Panc1 (cell line): ENCODE results near the gene POTEJ.
"Not testable (repeated sequence)": the region's sequence is repeated elsewhere in the genome, so short reads cannot be mapped to it uniquely, and the experiment has no call there.

Experiments used
- CTCF ChIP-seq: fragments of 450-650 bp; IDR thresholded peaks from 2 replicates; pipeline ENCODE4 v1.5.1; 2017; ENCODE audit warnings: mild to moderate bottlenecking
- POLR2AphosphoS5 ChIP-seq: IDR thresholded peaks from 2 replicates; pipeline ENCODE4 v1.6.1; 2012; ENCODE audit warnings: mild to moderate bottlenecking, low read depth, low read length, moderate library complexity
- REST ChIP-seq, 2 experiments: IDR thresholded peaks; 2 replicates each; pipeline ENCODE4 v1.6.1; 2011 to 2012; ENCODE audit warnings: low read depth in 2 of 2, control low read depth in 1 of 2, low read length in 1 of 2, mild to moderate bottlenecking in 1 of 2, moderate library complexity in 1 of 2; ENCODE audit not compliant: insufficient read depth in 1 of 2
- TCF7L2 ChIP-seq: IDR thresholded peaks from 2 replicates; pipeline ENCODE4 v1.6.1; 2011; ENCODE audit warnings: mild to moderate bottlenecking, low read depth, low read length, inconsistent platforms

DNA sequence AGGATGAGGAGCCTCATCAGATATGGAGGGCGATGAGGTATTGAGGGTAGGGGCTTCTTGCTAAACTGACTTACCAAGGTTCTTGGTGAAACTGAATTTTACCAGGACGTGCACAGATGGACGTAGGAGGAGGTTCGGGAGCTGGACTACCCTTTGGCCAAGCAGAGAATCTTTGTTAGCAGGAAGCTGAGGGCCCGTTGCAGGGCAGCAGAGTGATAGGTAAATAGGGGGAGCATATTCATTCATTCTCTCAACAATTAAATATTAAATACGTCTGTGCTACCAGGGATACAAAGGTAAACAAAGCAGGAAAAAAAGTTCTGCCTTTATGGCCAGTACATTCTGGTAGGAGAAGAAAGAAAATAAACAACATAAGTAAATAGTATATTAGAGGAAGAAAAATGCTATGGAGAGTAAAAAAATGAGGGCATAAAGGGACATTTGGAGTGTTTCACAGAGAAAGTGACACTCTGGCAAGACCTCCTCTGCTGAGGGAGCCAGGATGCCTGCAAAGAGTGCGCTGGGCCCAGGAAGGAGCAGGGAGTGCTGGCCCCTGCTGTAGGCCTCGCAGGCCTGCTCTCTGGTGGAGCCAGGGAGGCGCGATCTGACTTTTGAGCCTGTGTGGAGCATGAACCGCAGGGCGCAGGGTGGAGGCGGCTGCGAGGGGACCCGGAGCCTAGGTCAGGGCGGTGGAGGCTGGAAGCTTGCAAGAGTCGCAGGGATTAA lies 2.8 kb upstream of the POTEJ start:
- not testable (repeated sequence) for TF ChIP-seq CTCF; REST (IDR thresholded peaks at IDR 0.05; ENCODE audit: insufficient read depth in 1 of 2, low read depth in 2 of 2, low read length in 1 of 2); POLR2AphosphoS5; TCF7L2
